Mesodermal cell (in vitro differentiated cells): Measurements from ENCODE around the gene ZNF44.

Experiments used
- H3K27ac ChIP-seq: 2 replicates; pipeline ENCODE4 v1.7.0; 2013; ENCODE audit warnings: mild to moderate bottlenecking, low read depth, low read length, moderate library complexity; ENCODE audit not compliant: severe bottlenecking
- H3K36me3 ChIP-seq: 2 replicates; pipeline ENCODE4 v1.7.1; 2013; ENCODE audit warnings: mild to moderate bottlenecking, low read length, moderate library complexity; ENCODE audit not compliant: control insufficient read depth, insufficient read depth
- H3K4me1 ChIP-seq: one replicate; pipeline ENCODE4 v1.7.1; 2013; ENCODE audit warnings: mild to moderate bottlenecking, low read length; ENCODE audit not compliant: insufficient read depth, control insufficient read depth, poor library complexity, severe bottlenecking
- H3K4me3 ChIP-seq: 2 replicates; pipeline ENCODE4 v1.7.0; 2013; ENCODE audit warnings: low read length, control low read depth, mild to moderate bottlenecking; ENCODE audit not compliant: insufficient read depth, poor library complexity, severe bottlenecking; ENCODE audit errors: extremely low read depth
- H3K9me3 ChIP-seq: 2 replicates; pipeline ENCODE4 v1.7.1; 2013; ENCODE audit warnings: mild to moderate bottlenecking, low read length, moderate library complexity; ENCODE audit not compliant: control insufficient read depth
- WGBS, 2 experiments: methylation state at CpG; one replicate each; pipeline ENCODE4 v1.1.5; 2013; ENCODE audit warnings: missing lambda C conversion rate in 2 of 2; ENCODE audit not compliant: insufficient coverage in 2 of 2; 5-methylcytosine and 5-hydroxymethylcytosine counted together

Gene ZNF44

DNA sequence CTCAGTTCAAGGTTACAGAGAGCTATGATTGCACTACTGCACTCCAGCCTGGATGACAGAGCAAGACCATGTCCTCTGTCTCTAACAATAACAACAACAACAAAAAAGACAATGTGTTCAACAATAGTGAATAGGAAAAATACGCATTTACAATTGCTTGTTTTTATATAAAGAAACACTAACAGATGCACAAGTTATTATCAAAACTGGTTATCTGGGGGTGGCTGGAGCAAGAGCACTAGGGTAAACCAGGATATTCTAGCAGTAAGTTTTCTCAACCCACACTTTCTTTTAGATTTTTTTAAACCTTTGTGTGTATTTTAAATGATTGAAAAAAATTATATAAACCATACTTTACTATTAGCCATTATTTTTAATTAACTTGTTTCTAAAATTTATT is 33.1 kb downstream of the ZNF44 start:
- H3K36me3 ChIP-seq = no peaks in the 10 kb centered on the region
- no peak overlapping the region for H3K4me3 ChIP-seq
- no CpG with 5 or more reads among the region's 1 CpG for WGBS, 2 experiments
- no peak overlapping the region for H3K27ac ChIP-seq
- no peaks in the 10 kb centered on the region for H3K4me1 ChIP-seq
- H3K9me3 ChIP-seq = peaks cover 54% of the 10 kb centered on the region

GRCh38 chr19:12260861-12261260 is 33.8 kb downstream of the ZNF44 start:
- peaks cover 54% of the 10 kb centered on the region for H3K9me3 ChIP-seq
- H3K27ac ChIP-seq = no peak overlapping the region
- H3K4me3 ChIP-seq = no peak overlapping the region
- no peaks in the 10 kb centered on the region for H3K36me3 ChIP-seq
- WGBS, 2 experiments = 86 to 87% methylated on average over 1 to 3 of the region's 3 CpGs
- H3K4me1 ChIP-seq = no peaks in the 10 kb centered on the region

GRCh38 chr19:12260236-12260635 is 34.4 kb downstream of the ZNF44 start:
- 87 to 93% methylated on average over 18 to 22 of the region's 23 CpGs for WGBS, 2 experiments
- Histone ChIP-seq H3K36me3 (no peaks in the 10 kb centered on the region), H3K27ac (no peak overlapping the region)

GRCh38 chr19:12255372-12255771 is 39.3 kb downstream of the ZNF44 start:
- WGBS, 2 experiments = 68 to 85% methylated on average over 3 of the region's 3 CpGs
- Histone ChIP-seq H3K4me3 (no peak overlapping the region), H3K4me1 (no peaks in the 10 kb centered on the region), H3K9me3 (peaks cover 38% of the 10 kb centered on the region), H3K36me3 (no peaks in the 10 kb centered on the region), H3K27ac (no peak overlapping the region)

More at GRCh38 chr19:12260236-12260635, 34.4 kb downstream of the ZNF44 start:
- H3K4me1 ChIP-seq = no peaks in the 10 kb centered on the region
- peaks cover 50% of the 10 kb centered on the region for H3K9me3 ChIP-seq
- H3K4me3 ChIP-seq = no peak overlapping the region

DNA sequence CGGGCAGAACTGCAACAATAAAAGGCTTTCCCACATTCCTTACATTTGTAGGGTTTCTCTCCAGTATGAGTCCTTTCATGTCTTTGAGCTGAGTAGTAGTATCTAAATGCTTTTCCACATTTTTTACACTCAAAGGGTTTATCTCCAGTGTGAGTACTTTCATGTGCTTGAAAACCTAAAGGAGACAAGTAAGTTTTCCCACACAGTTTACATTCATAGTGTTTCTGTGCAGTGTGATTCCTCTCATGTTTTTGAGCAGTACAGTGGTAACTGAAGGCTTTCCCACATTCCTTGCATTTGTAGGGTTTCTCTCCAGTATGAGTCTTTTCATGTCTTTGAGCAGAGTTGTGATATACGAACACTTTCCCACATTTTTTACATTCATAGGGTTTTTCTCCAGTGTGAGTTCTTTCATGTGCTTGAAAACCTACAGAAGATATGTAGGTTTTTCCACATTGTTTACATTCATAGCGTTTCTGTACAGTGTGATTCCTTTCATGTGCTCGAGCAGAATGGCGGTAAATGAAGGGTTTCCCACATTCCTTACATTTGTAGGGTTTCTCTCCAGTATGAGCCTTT is 47.0 kb downstream of the ZNF44 start:
- Histone ChIP-seq H3K4me1 (no peaks in the 10 kb centered on the region), H3K36me3 (no peaks in the 10 kb centered on the region), H3K27ac (no peak overlapping the region), H3K4me3 (no peak overlapping the region), H3K9me3 (peaks cover 57% of the 10 kb centered on the region)
- 90% methylated on average over 2 of the region's 5 CpGs; no CpG with 5 or more reads in 1 of the 2 experiments for WGBS, 2 experiments

DNA sequence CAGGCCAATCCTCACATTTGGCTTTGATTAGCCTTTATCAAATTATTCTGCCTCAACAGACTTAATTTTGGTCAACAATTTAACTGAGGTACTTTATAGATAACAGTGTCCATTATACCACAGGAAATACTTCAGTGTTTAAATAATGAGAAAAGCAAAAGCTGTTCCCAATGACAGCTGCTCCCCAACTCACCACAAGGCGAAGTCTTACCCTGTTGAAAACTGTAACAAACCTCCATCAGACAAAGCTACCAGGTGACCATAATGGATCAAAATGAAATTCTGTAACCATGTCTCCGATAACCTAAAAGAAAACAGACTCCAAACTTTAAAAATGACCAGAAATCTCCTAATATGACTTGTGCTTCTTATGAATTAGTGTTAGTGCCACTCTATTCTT is 50.3 kb downstream of the ZNF44 start:
- 50% methylated on average over 1 of the region's 2 CpGs; no CpG with 5 or more reads in 1 of the 2 experiments for WGBS, 2 experiments
- H3K4me3 ChIP-seq = no peak overlapping the region
- H3K27ac ChIP-seq = no peak overlapping the region
- peaks cover 43% of the 10 kb centered on the region for H3K9me3 ChIP-seq
- no peaks in the 10 kb centered on the region for H3K36me3 ChIP-seq
- H3K4me1 ChIP-seq = no peaks in the 10 kb centered on the region

GRCh38 chr19:12237143-12237839 is 57.4 kb downstream of the ZNF44 start:
- no peak overlapping the region for H3K4me3 ChIP-seq
- H3K36me3 ChIP-seq = peaks cover 10% of the 10 kb centered on the region
- WGBS, 2 experiments = 95% methylated on average over 24 to 29 of the region's 37 CpGs
- H3K9me3 ChIP-seq = peaks cover 29% of the 10 kb centered on the region
- no peaks in the 10 kb centered on the region for H3K4me1 ChIP-seq
- no peak overlapping the region for H3K27ac ChIP-seq

DNA sequence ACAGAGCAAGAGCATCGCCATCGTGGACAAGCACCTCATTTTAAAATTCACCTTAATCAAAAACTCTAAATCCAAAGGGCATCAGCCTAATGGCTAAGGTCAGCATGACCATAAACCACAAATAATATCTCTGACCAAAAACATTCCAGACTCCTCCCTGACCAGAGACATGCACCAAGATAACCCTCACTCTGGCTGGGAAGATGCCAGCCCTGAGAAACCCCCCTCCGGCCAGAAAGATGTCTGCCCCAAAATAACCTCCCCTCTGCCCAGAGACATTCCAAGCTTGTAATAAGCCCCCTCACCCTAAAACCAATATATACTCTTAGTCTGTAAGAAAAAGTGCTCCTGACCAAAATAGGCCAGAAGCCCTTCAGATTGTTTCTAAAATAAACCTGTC is 61.7 kb downstream of the ZNF44 start:
- H3K9me3 ChIP-seq = peaks cover 49% of the 10 kb centered on the region
- WGBS, 2 experiments = 89 to 100% methylated on average over 1 to 2 of the region's 3 CpGs
- no peak overlapping the region for H3K4me3 ChIP-seq
- no peak overlapping the region for H3K27ac ChIP-seq
- no peaks in the 10 kb centered on the region for H3K4me1 ChIP-seq
- peaks cover 10% of the 10 kb centered on the region for H3K36me3 ChIP-seq

- Histone ChIP-seq H3K9me3 (peaks cover 39% of the 10 kb centered on the region), H3K4me1 (no peaks in the 10 kb centered on the region), H3K36me3 (peaks cover 4% of the 10 kb centered on the region), H3K4me3 (no peak overlapping the region), H3K27ac (no peak overlapping the region)
- 82 to 88% methylated on average over 1 to 2 of the region's 6 CpGs for WGBS, 2 experiments
Observed at GRCh38 chr19:12230751-12231733, 63.6 kb downstream of the ZNF44 start.

DNA sequence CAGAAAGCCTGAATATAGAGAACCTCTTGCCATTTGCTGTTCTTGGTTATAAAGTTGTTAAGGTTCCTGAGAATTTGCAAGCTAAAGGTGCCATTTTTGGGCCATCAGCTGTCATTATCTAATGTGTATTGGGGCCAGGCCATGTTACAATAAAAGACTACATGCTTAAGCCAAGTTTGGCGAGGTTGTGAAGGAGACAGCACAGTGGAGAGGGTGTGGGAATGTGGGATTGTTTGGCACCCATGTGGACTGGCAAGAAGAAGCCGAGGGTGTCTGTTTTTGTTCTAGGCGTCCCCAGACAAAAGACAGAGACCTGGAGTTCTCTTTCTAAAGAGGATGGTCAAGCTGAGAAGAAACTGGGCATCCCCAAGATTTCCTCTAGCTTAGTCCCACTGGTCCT is 64.7 kb downstream of the ZNF44 start:
- Histone ChIP-seq H3K9me3 (peaks cover 34% of the 10 kb centered on the region), H3K36me3 (peaks cover 4% of the 10 kb centered on the region), H3K4me1 (no peaks in the 10 kb centered on the region), H3K27ac (no peak overlapping the region), H3K4me3 (no peak overlapping the region)
- 93 to 100% methylated on average over 3 of the region's 3 CpGs for whole genome bisulfite sequencing, 2 experiments
